Activated CD8-positive, alpha-beta memory T cell treated with anti-CD3 and anti-CD28 coated beads for 4 hours (primary cell): ENCODE results near the gene MTOR.

Experiments used
- DNase-seq, 2 donors: peaks; one replicate each; pipeline ENCODE4 v3.0.0-alpha.2; 2020; ENCODE audit warnings: low read depth in 2 of 2

Gene MTOR

GRCh38 chr1:11216074-11216473, 46.3 kb downstream of the MTOR start:
- no peak for DNase-seq

GRCh38 chr1:11215381-11216005, 46.9 kb downstream of the MTOR start:
- no peak for DNase-seq

- no peak for DNase-seq
Observed at GRCh38 chr1:11214698-11215380, 47.5 kb downstream of the MTOR start.

GRCh38 chr1:11211925-11212587, 50.3 kb downstream of the MTOR start:
- no peak for DNase-seq

GRCh38 chr1:11211461-11211860, 50.9 kb downstream of the MTOR start:
- DNase-seq: no peak

GRCh38 chr1:11207898-11208611, 54.3 kb downstream of the MTOR start:
- no peak for DNase-seq

- DNase-seq: no peak
Observed at GRCh38 chr1:11204396-11205190, 57.8 kb downstream of the MTOR start.

GRCh38 chr1:11198851-11199594, 63.3 kb downstream of the MTOR start:
- DNase-seq: no peak

- DNase-seq: no peak
Observed at GRCh38 chr1:11198257-11198656, 64.1 kb downstream of the MTOR start.

GRCh38 chr1:11197359-11197758, 65.0 kb downstream of the MTOR start:
- no peak for DNase-seq

- no peak for DNase-seq
Observed at GRCh38 chr1:11196945-11197344, 65.4 kb downstream of the MTOR start.

- no peak for DNase-seq
Observed at GRCh38 chr1:11194407-11195176, 67.8 kb downstream of the MTOR start.

GRCh38 chr1:11193376-11193775, 69.0 kb downstream of the MTOR start:
- DNase-seq: no peak

- DNase-seq: no peak
Observed at GRCh38 chr1:11188858-11189451, 73.4 kb downstream of the MTOR start, which contains the start of gene ANGPTL7. ANGPTL7 (plus strand) TSS chr1:11189355; CDS start chr1:11189580, 225 bp downstream.

GRCh38 chr1:11188381-11188780, 74.0 kb downstream of the MTOR start:
- DNase-seq: no peak

- DNase-seq: no peak
Observed at GRCh38 chr1:11187931-11188330, 74.4 kb downstream of the MTOR start.

GRCh38 chr1:11187494-11187893, 74.9 kb downstream of the MTOR start:
- no peak for DNase-seq

GRCh38 chr1:11187000-11187399, 75.4 kb downstream of the MTOR start:
- no peak for DNase-seq

- DNase-seq: no peak
Observed at GRCh38 chr1:11184973-11185372, 77.4 kb downstream of the MTOR start.

GRCh38 chr1:11182884-11183283, 79.5 kb downstream of the MTOR start:
- DNase-seq: no peak
